ENCODE results near the gene CD248.

DNA sequence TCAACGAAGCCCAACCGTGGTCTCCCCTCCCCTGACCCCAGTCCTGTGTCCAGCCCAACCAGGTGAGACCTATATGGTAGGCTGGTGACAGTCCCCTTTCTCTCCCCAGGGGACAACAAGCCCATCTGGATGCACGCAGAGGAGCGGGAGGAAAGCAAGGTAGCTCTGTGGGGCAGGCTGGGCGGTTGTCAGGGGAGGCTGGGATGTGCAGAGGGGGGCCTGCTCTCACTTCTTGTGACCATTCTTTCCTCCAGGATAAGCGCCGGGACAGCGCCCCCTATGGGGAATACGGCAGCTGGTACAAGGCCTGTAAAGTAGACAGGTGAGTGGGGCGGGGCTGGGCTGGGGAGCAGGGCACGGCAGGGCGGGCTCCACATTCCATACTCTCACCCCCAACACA lies 51.9 kb downstream of the CD248 start:
- TF ChIP-seq, protein P1, sequence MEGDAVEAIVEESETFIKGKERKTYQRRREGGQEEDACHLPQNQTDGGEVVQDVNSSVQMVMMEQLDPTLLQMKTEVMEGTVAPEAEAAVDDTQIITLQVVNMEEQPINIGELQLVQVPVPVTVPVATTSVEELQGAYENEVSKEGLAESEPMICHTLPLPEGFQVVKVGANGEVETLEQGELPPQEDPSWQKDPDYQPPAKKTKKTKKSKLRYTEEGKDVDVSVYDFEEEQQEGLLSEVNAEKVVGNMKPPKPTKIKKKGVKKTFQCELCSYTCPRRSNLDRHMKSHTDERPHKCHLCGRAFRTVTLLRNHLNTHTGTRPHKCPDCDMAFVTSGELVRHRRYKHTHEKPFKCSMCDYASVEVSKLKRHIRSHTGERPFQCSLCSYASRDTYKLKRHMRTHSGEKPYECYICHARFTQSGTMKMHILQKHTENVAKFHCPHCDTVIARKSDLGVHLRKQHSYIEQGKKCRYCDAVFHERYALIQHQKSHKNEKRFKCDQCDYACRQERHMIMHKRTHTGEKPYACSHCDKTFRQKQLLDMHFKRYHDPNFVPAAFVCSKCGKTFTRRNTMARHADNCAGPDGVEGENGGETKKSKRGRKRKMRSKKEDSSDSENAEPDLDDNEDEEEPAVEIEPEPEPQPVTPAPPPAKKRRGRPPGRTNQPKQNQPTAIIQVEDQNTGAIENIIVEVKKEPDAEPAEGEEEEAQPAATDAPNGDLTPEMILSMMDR (IDR thresholded peaks at IDR 0.05): no peak
- TF ChIP-seq POLR2A (IDR thresholded peaks at IDR 0.05): no peak
